IPS-15b (cell line): ENCODE data around the gene MPPE1.

Experiments used
- H3K27me3 ChIP-seq: one replicate; pipeline ENCODE4 v1.6.1; 2013; ENCODE audit warnings: low read length; ENCODE audit not compliant: control insufficient read depth, insufficient read depth
- H3K36me3 ChIP-seq: one replicate; pipeline ENCODE4 v1.6.1; 2013; ENCODE audit warnings: low read length; ENCODE audit not compliant: control insufficient read depth, insufficient read depth
- H3K4me1 ChIP-seq: one replicate; pipeline ENCODE4 v1.6.1; 2013; ENCODE audit warnings: mild to moderate bottlenecking, low read length; ENCODE audit not compliant: control insufficient read depth, insufficient read depth
- H3K4me3 ChIP-seq: one replicate; pipeline ENCODE4 v1.5.1; 2013; ENCODE audit warnings: low read depth, low read length
- H3K9ac ChIP-seq: one replicate; pipeline ENCODE4 v1.6.1; 2013; ENCODE audit warnings: low read depth, mild to moderate bottlenecking, low read length
- H3K9me3 ChIP-seq: one replicate; pipeline ENCODE4 v1.6.1; 2013; ENCODE audit warnings: mild to moderate bottlenecking, low read length; ENCODE audit not compliant: control insufficient read depth, insufficient read depth

Gene MPPE1, protein sequence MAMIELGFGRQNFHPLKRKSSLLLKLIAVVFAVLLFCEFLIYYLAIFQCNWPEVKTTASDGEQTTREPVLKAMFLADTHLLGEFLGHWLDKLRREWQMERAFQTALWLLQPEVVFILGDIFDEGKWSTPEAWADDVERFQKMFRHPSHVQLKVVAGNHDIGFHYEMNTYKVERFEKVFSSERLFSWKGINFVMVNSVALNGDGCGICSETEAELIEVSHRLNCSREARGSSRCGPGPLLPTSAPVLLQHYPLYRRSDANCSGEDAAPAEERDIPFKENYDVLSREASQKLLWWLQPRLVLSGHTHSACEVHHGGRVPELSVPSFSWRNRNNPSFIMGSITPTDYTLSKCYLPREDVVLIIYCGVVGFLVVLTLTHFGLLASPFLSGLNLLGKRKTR

DNA sequence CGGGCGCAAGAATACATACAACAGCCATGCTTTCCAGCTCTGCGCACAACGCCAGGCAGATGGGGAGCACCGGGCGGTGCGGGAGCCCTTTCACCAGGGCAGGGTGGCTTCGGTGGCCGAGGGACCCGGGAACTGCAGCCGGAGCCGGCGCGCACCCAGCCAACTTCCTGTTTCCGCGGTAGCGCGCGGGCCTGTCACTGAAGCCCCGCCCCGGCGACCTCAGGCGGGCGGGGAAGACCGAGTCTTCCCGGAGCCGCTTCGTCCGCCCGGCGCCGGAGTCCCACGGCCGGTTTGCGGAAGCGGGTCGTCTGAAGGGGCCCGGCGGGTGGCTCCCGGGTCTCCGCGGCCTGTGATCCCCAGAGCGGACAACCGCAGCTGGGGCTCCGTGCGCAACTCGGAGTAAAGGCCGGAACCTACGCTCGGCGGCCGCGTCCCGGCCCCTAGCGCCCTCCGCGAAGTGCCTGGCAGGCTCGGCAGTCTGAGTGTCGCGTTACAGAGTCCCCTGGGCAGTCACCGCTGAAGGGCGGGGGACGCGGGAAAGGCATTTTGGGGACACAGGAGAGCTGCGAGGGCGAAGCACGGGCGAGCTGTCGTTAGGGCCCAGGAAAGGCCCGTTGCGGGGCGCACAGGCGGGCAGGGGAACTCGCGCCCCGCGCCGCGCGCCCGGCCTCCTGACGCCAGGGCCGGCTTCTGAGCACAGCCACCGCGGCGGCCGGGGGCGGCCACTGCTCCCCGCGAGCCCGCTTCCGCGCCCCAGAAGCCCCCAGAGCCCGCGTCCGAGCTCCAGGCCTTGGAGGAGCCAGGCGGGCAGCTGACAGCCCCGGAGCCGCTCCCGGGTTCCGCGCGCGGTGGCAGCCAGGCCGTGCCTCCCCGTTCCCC is at the start of gene MPPE1:
Gene MPPE1, minus strand, starts transcription at position 136 of the 879 bp plus-strand sequence. CDS start 11,053 bp downstream, outside the sequence.
- peak within 1 kb of the TSS; percentile 79 for H3K9ac ChIP-seq
- peaks cover 7% of the 10 kb centered on the region for H3K27me3 ChIP-seq
- H3K9me3 ChIP-seq, result no peaks in the 10 kb centered on the region
- H3K36me3 ChIP-seq, result peaks cover 2% of the 10 kb centered on the region
- H3K4me1 ChIP-seq, result peaks cover 11% of the 10 kb centered on the region
- peak within 1 kb of the TSS; percentile 85 for H3K4me3 ChIP-seq

DNA sequence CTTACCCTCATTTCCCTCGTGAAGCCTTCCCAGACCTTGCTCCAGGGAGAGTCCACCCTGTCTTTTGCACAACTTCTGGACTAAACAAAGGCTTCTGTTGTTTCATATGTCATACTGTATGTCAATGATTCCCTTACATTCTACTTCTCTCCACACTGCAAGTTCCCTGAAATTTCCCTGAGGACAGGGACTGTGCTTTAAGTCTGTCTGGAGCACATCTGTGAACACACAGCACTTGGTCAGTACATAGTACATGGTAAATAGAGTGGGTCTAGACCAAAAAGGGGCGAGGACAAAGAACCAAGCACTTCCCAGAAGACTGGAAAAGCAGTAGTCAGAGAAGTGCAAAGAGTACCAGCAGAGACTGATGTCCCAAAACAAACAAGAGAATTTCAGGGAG is 49.5 kb upstream of the MPPE1 start:
- H3K27me3 ChIP-seq, result no peaks in the 10 kb centered on the region
- H3K9ac ChIP-seq, result no peak overlapping the region
- H3K4me1 ChIP-seq, result no peaks in the 10 kb centered on the region
- peaks cover 5% of the 10 kb centered on the region for H3K9me3 ChIP-seq
- H3K36me3 ChIP-seq, result peaks cover 3% of the 10 kb centered on the region
- no peak overlapping the region for H3K4me3 ChIP-seq

- peaks cover 3% of the 10 kb centered on the region for H3K36me3 ChIP-seq
- no peaks in the 10 kb centered on the region for H3K27me3 ChIP-seq
- peaks cover 5% of the 10 kb centered on the region for H3K4me1 ChIP-seq
- H3K9ac ChIP-seq, result no peak overlapping the region
- H3K4me3 ChIP-seq, result no peak overlapping the region
- peaks cover 5% of the 10 kb centered on the region for H3K9me3 ChIP-seq
Measured at GRCh38 chr18:11956371-11957308, 48.5 kb upstream of the MPPE1 start.

GRCh38 chr18:11955239-11956029 is 47.3 kb upstream of the MPPE1 start:
- Histone ChIP-seq H3K4me1 (peaks cover 8% of the 10 kb centered on the region), H3K27me3 (no peaks in the 10 kb centered on the region), H3K4me3 (no peak overlapping the region), H3K9ac (no peak overlapping the region), H3K9me3 (peaks cover 5% of the 10 kb centered on the region), H3K36me3 (peaks cover 3% of the 10 kb centered on the region)

- Histone ChIP-seq H3K9me3 (peaks cover 5% of the 10 kb centered on the region), H3K27me3 (no peaks in the 10 kb centered on the region), H3K4me1 (peaks cover 11% of the 10 kb centered on the region)
Measured at GRCh38 chr18:11953113-11953512, 45.0 kb upstream of the MPPE1 start.

GRCh38 chr18:11951390-11951851 is 43.3 kb upstream of the MPPE1 start:
- Histone ChIP-seq H3K9me3 (no peaks in the 10 kb centered on the region), H3K4me3 (no peak overlapping the region), H3K9ac (no peak overlapping the region), H3K27me3 (no peaks in the 10 kb centered on the region), H3K36me3 (no peaks in the 10 kb centered on the region), H3K4me1 (peaks cover 16% of the 10 kb centered on the region)

More at GRCh38 chr18:11953113-11953512, 45.0 kb upstream of the MPPE1 start:
- Histone ChIP-seq H3K36me3 (peaks cover under 1% of the 10 kb centered on the region), H3K4me3 (no peak overlapping the region), H3K9ac (no peak overlapping the region)

DNA sequence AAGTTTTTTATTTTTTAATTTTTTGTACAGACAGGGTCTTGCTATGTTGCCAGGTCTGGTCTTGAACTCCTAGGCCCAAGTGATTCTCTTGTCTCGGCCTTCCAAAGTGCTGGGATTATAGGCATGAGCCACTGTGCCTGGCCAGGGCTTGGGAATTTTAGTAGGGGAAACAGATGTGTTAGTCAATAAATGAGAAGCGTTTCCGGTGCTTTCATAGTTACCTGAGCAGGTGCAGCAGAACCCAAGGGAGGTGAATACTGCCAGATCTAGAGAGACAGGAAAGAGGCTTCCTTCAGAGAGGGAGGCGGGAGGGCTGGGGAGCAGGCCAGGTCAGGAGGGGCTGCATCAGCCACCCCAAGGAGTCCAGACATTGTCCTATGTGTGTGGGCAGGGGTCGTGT is 42.7 kb upstream of the MPPE1 start:
- no peaks in the 10 kb centered on the region for H3K36me3 ChIP-seq
- H3K4me3 ChIP-seq, result no peak overlapping the region
- H3K9ac ChIP-seq, result no peak overlapping the region
- H3K27me3 ChIP-seq, result no peaks in the 10 kb centered on the region
- H3K4me1 ChIP-seq, result peaks cover 17% of the 10 kb centered on the region
- no peaks in the 10 kb centered on the region for H3K9me3 ChIP-seq

DNA sequence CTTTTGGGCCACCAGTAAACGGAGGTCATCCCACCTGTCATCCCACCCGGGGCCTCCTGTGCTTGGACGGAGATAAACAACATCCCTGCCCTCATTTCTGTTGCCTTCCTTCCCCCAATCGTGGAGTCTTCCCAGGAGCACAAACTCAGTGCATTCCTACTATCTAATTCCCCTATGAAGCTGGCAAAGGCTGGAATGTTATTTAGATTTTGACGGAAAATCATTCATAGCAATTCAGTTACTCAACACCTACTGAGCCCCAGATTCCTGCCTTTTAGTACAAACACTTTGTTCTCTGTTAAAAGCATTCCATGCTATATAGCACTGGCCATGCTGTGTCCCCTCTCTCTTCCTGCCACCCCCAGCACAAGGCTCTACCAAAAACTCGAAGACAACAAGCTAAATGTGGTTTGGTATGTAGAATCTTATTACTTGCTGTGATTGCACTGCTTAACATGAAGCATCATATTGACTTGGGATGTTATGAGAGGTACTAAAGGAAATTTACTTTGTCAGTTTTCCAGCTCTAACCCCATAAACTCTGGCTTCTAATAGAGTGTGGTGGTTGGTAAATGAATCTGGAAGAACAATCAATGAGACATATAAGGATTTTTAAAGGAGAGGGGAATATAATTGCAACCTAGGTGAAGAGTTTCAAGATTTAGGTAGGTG is 40.9 kb upstream of the MPPE1 start:
- no peaks in the 10 kb centered on the region for H3K27me3 ChIP-seq
- H3K36me3 ChIP-seq, result no peaks in the 10 kb centered on the region
- no peak overlapping the region for H3K9ac ChIP-seq
- no peaks in the 10 kb centered on the region for H3K9me3 ChIP-seq
- H3K4me1 ChIP-seq, result peaks cover 17% of the 10 kb centered on the region
- H3K4me3 ChIP-seq, result no peak overlapping the region

DNA sequence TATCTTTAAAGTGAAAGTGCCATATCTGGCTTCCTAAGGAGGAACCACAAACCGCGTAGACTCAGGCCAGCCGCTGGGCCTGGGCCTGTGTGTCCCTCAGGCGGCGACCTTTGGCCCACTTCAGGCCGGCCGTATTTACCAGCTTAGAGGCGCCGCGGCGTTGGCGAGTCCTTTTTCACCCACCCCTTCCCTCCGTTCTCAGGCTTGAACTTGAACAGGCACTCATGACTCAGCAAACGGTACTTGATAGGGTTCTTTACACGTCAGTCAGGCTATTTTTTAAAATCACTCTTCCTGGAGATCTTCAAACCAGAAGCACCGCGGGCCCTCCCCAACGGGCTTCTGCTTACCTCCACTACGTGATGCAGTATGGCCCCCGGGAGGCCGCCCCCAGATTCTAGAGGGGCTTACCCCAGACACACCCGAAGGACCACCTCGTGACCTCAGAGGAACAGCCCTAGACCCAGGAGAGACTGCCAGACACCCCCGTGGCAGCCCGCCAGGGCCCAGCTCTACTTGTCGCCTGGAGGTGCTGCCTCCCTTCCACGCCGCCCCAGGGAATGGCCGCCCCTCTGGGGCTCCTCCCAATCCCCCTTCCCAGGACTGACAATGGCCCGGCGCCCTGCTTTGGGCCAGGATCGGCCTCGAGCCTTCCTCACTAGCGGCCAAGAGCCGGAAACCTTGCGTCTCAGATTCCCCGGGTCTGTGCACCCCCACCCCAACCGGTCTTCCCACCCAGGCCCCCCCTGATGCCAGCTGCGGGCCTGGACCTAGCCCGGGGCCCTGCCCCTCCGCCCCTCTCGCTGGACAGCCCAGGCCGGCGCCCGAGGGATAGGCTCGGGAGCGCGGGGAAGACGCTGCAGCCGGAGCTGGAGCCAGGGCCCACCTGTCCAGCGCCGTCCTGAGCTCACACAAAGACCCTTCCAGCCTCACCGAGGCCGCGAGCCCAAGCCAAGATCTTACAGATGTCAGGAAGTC is 39.4 kb upstream of the MPPE1 start:
- H3K27me3 ChIP-seq, result no peaks in the 10 kb centered on the region
- H3K9me3 ChIP-seq, result no peaks in the 10 kb centered on the region
- H3K4me1 ChIP-seq, result peaks cover 17% of the 10 kb centered on the region
- peak overlapping the region; percentile 83 for H3K9ac ChIP-seq
- peak overlapping the region; percentile 68 for H3K4me3 ChIP-seq
- no peaks in the 10 kb centered on the region for H3K36me3 ChIP-seq
